ENCODE results near the gene MPO. TPM values are rescaled to one million over a fixed set of nuclear protein-coding genes. Genes with fewer than 3 reads are reported as not detected.

The MPO gene
- total RNA-seq, 2 experiments from 2014 or later: not detected

GRCh38 chr17:58307468-58308172, 26.9 kb upstream of the MPO start:
- Histone ChIP-seq H3K36me3 (ENCODE audit: insufficient read depth, low read length) (no peaks in the 10 kb centered on the region), H2AFZ (ENCODE audit: low read length) (no peak overlapping the region), H3K4me2 (ENCODE audit: low read length) (no peak overlapping the region), H3K79me2 (ENCODE audit: insufficient read depth, low read depth, low read length) (no peaks in the 10 kb centered on the region), H3K4me3 (ENCODE audit: low read depth, low read length, poor library complexity, severe bottlenecking) (no peak overlapping the region), H3K27ac (ENCODE audit: low read depth, low read length, poor library complexity, severe bottlenecking) (no peak overlapping the region), H3K4me1 (ENCODE audit: insufficient read depth, low read length, poor library complexity, severe bottlenecking) (peaks cover 15% of the 10 kb centered on the region), H4K20me1 (ENCODE audit: insufficient read depth, low read length) (no peaks in the 10 kb centered on the region), H3K9me2 (ENCODE audit: insufficient read depth, low read length) (no peaks in the 10 kb centered on the region), H3K9me3 (ENCODE audit: low read length) (no peaks in the 10 kb centered on the region)
- intact Hi-C loops (cut with micrococcal nuclease; ENCODE audit: unreplicated experiment): no loop called here
- TF ChIP-seq EZH2phosphoT487 (IDR thresholded peaks at IDR 0.05; ENCODE audit: borderline replicate concordance, low read depth, low read length): no peak
- TF ChIP-seq, protein P1, sequence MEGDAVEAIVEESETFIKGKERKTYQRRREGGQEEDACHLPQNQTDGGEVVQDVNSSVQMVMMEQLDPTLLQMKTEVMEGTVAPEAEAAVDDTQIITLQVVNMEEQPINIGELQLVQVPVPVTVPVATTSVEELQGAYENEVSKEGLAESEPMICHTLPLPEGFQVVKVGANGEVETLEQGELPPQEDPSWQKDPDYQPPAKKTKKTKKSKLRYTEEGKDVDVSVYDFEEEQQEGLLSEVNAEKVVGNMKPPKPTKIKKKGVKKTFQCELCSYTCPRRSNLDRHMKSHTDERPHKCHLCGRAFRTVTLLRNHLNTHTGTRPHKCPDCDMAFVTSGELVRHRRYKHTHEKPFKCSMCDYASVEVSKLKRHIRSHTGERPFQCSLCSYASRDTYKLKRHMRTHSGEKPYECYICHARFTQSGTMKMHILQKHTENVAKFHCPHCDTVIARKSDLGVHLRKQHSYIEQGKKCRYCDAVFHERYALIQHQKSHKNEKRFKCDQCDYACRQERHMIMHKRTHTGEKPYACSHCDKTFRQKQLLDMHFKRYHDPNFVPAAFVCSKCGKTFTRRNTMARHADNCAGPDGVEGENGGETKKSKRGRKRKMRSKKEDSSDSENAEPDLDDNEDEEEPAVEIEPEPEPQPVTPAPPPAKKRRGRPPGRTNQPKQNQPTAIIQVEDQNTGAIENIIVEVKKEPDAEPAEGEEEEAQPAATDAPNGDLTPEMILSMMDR (conservative IDR thresholded peaks at IDR 0.05; ENCODE audit: low read length): no peak
- no peak for DNase-seq (ENCODE audit: low spot score)
- ChIA-PET POLR2A (interaction anchor here (0.6 kb wide), 1 partner anchor 1147 kb away, joined by 3 read pairs; no protein-coding TSS in a partner anchor), CTCF (ENCODE audit: unreplicated experiment) (no interaction called here)
- BruUV-seq (replicated peaks): no TSS peak

DNA sequence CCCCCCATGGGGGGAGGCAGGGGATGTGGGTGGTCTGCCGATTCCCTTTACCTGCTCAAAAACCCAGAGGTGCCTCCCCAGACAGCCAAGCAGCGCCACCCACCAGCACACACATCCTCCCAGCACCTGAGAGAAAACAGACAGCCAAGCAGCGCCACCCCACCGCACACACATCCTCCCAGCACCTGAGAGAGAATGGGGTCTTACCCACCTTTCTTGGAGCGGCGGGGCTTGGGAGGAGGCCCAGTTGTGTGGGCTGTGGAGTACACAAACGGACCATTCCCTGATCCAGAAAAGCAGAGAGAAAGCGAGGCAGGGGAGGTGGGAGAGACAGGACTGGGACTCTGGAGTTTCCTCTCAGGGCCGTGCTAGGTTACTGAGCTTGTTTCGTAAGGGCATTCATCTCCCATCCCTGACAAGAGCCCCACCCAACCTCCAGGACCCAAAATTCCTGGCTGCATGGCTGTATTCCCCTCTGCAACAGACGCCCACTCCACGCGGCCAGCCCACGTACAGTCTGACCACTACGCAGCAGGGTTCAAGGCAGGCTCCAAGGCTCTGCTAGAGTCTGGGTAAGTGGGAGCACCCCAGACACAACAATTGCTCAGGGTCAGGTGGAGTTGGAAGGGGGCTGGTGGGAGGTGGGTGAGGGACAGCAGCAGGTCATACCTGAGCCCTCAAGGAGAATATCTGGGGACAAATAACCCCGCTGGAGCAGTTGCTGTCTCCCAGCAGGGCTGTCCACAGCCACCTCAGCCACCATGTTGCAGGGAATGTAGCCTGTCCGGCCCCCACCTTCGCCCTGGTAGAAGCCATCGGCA, 25.6 kb upstream of the MPO start:
- ChIA-PET POLR2A (interaction anchor here (0.6 kb wide), 1 partner anchor 180 kb away, joined by 3 read pairs; no protein-coding TSS in a partner anchor), CTCF (ENCODE audit: unreplicated experiment) (no interaction called here)
- Histone ChIP-seq H3K9me3 (ENCODE audit: low read length) (no peaks in the 10 kb centered on the region), H3K4me2 (ENCODE audit: low read length) (no peak overlapping the region), H3K4me3 (ENCODE audit: low read depth, low read length, poor library complexity, severe bottlenecking) (no peak overlapping the region), H3K27ac (ENCODE audit: low read depth, low read length, poor library complexity, severe bottlenecking) (no peak overlapping the region), H3K9me2 (ENCODE audit: insufficient read depth, low read length) (no peaks in the 10 kb centered on the region), H2AFZ (ENCODE audit: low read length) (no peak overlapping the region), H4K20me1 (ENCODE audit: insufficient read depth, low read length) (no peaks in the 10 kb centered on the region), H3K36me3 (ENCODE audit: insufficient read depth, low read length) (no peaks in the 10 kb centered on the region), H3K79me2 (ENCODE audit: insufficient read depth, low read depth, low read length) (no peaks in the 10 kb centered on the region), H3K4me1 (ENCODE audit: insufficient read depth, low read length, poor library complexity, severe bottlenecking) (peaks cover 22% of the 10 kb centered on the region)
- no peak for DNase-seq (ENCODE audit: low spot score)
- intact Hi-C loops (cut with micrococcal nuclease; ENCODE audit: unreplicated experiment): no loop called here
- TF ChIP-seq EZH2phosphoT487 (IDR thresholded peaks at IDR 0.05; ENCODE audit: borderline replicate concordance, low read depth, low read length): no peak
- BruUV-seq (replicated peaks): no TSS peak

GRCh38 chr17:58305626-58306025, 24.9 kb upstream of the MPO start:
- no peaks in the 10 kb centered on the region for H3K36me3 ChIP-seq (ENCODE audit: insufficient read depth, low read length)
- H3K4me2 ChIP-seq (ENCODE audit: low read length): no peak overlapping the region
- no peaks in the 10 kb centered on the region for H3K9me3 ChIP-seq (ENCODE audit: low read length)
- no peak overlapping the region for H3K27ac ChIP-seq (ENCODE audit: low read depth, low read length, poor library complexity, severe bottlenecking)
- no peak overlapping the region for H2AFZ ChIP-seq (ENCODE audit: low read length)
- no TSS peak for BruUV-seq (replicated peaks)
- ChIA-PET POLR2A (interaction anchor here (0.6 kb wide), 1 partner anchor 181 kb away, joined by 3 read pairs; no protein-coding TSS in a partner anchor), CTCF (ENCODE audit: unreplicated experiment) (no interaction called here)
- TF ChIP-seq EZH2phosphoT487 (IDR thresholded peaks at IDR 0.05; ENCODE audit: borderline replicate concordance, low read depth, low read length): no peak
- TF ChIP-seq, protein P1 (conservative IDR thresholded peaks at IDR 0.05; ENCODE audit: low read length): no peak
- no peaks in the 10 kb centered on the region for H4K20me1 ChIP-seq (ENCODE audit: insufficient read depth, low read length)
- no peak for DNase-seq (ENCODE audit: low spot score)
- intact Hi-C loops (cut with micrococcal nuclease; ENCODE audit: unreplicated experiment): no loop called here
- H3K9me2 ChIP-seq (ENCODE audit: insufficient read depth, low read length): no peaks in the 10 kb centered on the region
- H3K79me2 ChIP-seq (ENCODE audit: insufficient read depth, low read depth, low read length): no peaks in the 10 kb centered on the region
- peaks cover 22% of the 10 kb centered on the region for H3K4me1 ChIP-seq (ENCODE audit: insufficient read depth, low read length, poor library complexity, severe bottlenecking)
- no peak overlapping the region for H3K4me3 ChIP-seq (ENCODE audit: low read depth, low read length, poor library complexity, severe bottlenecking)
